Aorta (tissue), 5 donors: Measurements from ENCODE around the gene PI4KA. TPM values are rescaled to one million over a fixed set of nuclear protein-coding genes. Genes with fewer than 3 reads are reported as not detected.

Source experiments
- ATAC-seq: fragments of 200-7000 bp; cut with Tn5 transposase; one replicate; pipeline ENCODE4 v1.9.1; 2022; ENCODE audit warnings: moderate library complexity; ENCODE audit not compliant: low FRiP score
- DNase-seq, 2 donors: peaks; one replicate each; pipeline ENCODE4 v3.0.0-alpha.2; 2020
- H3K27ac ChIP-seq, 2 donors: one replicate each; pipeline ENCODE4 v1.5.1; 2013; ENCODE audit warnings: low read length in 2 of 2, mild to moderate bottlenecking in 2 of 2, moderate library complexity in 2 of 2, control low read depth in 1 of 2, inconsistent platforms in 1 of 2, low read depth in 1 of 2
- H3K27me3 ChIP-seq, 2 donors: one replicate each; pipeline ENCODE4 v1.6.1; 2013; ENCODE audit warnings: control low read depth in 1 of 2, low read length in 1 of 2, mild to moderate bottlenecking in 1 of 2, moderate library complexity in 1 of 2; ENCODE audit not compliant: insufficient read depth in 2 of 2, control insufficient read depth in 1 of 2
- H3K36me3 ChIP-seq, 2 donors: one replicate each; pipeline ENCODE4 v1.6.1; 2013; ENCODE audit warnings: control low read depth in 1 of 2, low read length in 1 of 2, mild to moderate bottlenecking in 1 of 2; ENCODE audit not compliant: insufficient read depth in 2 of 2, control insufficient read depth in 1 of 2
- H3K4me1 ChIP-seq, 2 donors: one replicate each; pipeline ENCODE4 v1.6.1; 2013; ENCODE audit warnings: low read length in 2 of 2, control low read depth in 1 of 2, mild to moderate bottlenecking in 1 of 2, moderate library complexity in 1 of 2; ENCODE audit not compliant: insufficient read depth in 2 of 2, control insufficient read depth in 1 of 2
- H3K4me3 ChIP-seq, 2 donors: one replicate each; pipeline ENCODE4 v1.5.1; 2013; ENCODE audit warnings: low read length in 2 of 2, control low read depth in 1 of 2, mild to moderate bottlenecking in 1 of 2
- H3K9me3 ChIP-seq: one replicate; pipeline ENCODE4 v1.6.1; 2013; ENCODE audit warnings: mild to moderate bottlenecking, low read length; ENCODE audit not compliant: control insufficient read depth
- WGBS, 2 donors: extraction: QIAGEN DNeasy Blood & Tissue Kit; methylation state at CpG; one replicate each; pipeline ENCODE4 v1.1.7; 2013; 5-methylcytosine and 5-hydroxymethylcytosine counted together
- intact Hi-C, 2 donors: fragments of 100-400 bp; cut with DNase I; formaldehyde crosslinking; loops; one replicate each; pipeline versions ENCODE4 v1.14.2 to v1.15.0; 2022
- polyA plus RNA-seq, 2 donors: library from polyadenylated mRNA; stranded (reverse); fragments of 200-250 nt; gene quantifications; one replicate each; pipeline ENCODE4 v1.2.3, GENCODE V29; 2013
- total RNA-seq, 2 donors: library from RNA; stranded (reverse); fragmentation: NEBNext Ultra II Directional; extraction: Animal tissue kit (Norgen Biotek cat#: 25700); gene quantifications; one replicate each; pipeline ENCODE4 v1.2.1, GENCODE V29; 2021
- donor health status: healthy with polysubstance abuse.
- donor health status: Bipolar disorder and iron deficiency.
- donor health status: DM: no; HTN: no; CAD: no.
- donor health status: DM: no; HTN: no; CAD: no.
- donor health status: DM: yes; HTN: yes; CAD: no.

PI4KA gene
- total and polyA plus RNA-seq, 4 donors: 21.9 to 107 (median 74.8) TPM

- DNase-seq (no peak), ATAC-seq (no peak)
- WGBS, 2 donors: 37 to 43% methylated on average over 3 of the region's 3 CpGs
- Histone ChIP-seq H3K27me3 (no peaks in the 10 kb centered on the region), H3K36me3 (peaks cover 0 to 8% of the 10 kb centered on the region in 2 donors), H3K4me1 (no peaks in the 10 kb centered on the region), H3K27ac (peak overlapping the region in 1 of 2 donors; percentile 22), H3K9me3 (no peaks in the 10 kb centered on the region), H3K4me3 (no peak overlapping the region)
- intact Hi-C loops: no loop called here
Measured at GRCh38 chr22:20749453-20749852, 109.2 kb downstream of the PI4KA start.

GRCh38 chr22:20748731-20749428 lies 109.7 kb downstream of the PI4KA start:
- no peaks in the 10 kb centered on the region for H3K27me3 ChIP-seq
- ATAC-seq (no peak), DNase-seq (no peak)
- WGBS, 2 donors: 41 to 46% methylated on average over 9 of the region's 9 CpGs
- H3K9me3 ChIP-seq: no peaks in the 10 kb centered on the region
- no peak overlapping the region for H3K4me3 ChIP-seq
- H3K4me1 ChIP-seq: no peaks in the 10 kb centered on the region
- H3K36me3 ChIP-seq: peaks cover 0 to 9% of the 10 kb centered on the region in 2 donors
- H3K27ac ChIP-seq: peak overlapping the region in 1 of 2 donors; percentile 22
- intact Hi-C loops: no loop called here

GRCh38 chr22:20748082-20748481 lies 110.5 kb downstream of the PI4KA start:
- H3K9me3 ChIP-seq: no peaks in the 10 kb centered on the region
- DNase-seq (no peak), ATAC-seq (no peak)
- intact Hi-C loops: no loop called here
- H3K4me1 ChIP-seq: no peaks in the 10 kb centered on the region
- H3K27me3 ChIP-seq: no peaks in the 10 kb centered on the region
- H3K4me3 ChIP-seq: no peak overlapping the region
- 90 to 96% methylated on average over 7 of the region's 7 CpGs for WGBS, 2 donors
- no peak overlapping the region for H3K27ac ChIP-seq
- peaks cover 0 to 9% of the 10 kb centered on the region in 2 donors for H3K36me3 ChIP-seq

GRCh38 chr22:20747223-20747622 lies 111.4 kb downstream of the PI4KA start:
- H3K27ac ChIP-seq: no peak overlapping the region
- no peaks in the 10 kb centered on the region for H3K4me1 ChIP-seq
- ATAC-seq (no peak), DNase-seq (no peak)
- no peak overlapping the region for H3K4me3 ChIP-seq
- H3K36me3 ChIP-seq: peaks cover 0 to 7% of the 10 kb centered on the region in 2 donors
- H3K27me3 ChIP-seq: no peaks in the 10 kb centered on the region
- intact Hi-C loops: no loop called here
- WGBS, 2 donors: 96 to 97% methylated on average over 10 of the region's 10 CpGs
- H3K9me3 ChIP-seq: no peaks in the 10 kb centered on the region

GRCh38 chr22:20746431-20747189 lies 112.0 kb downstream of the PI4KA start:
- ATAC-seq (no peak), DNase-seq (no peak)
- Histone ChIP-seq H3K4me1 (no peaks in the 10 kb centered on the region), H3K27ac (no peak overlapping the region), H3K4me3 (no peak overlapping the region), H3K36me3 (peaks cover 0 to 7% of the 10 kb centered on the region in 2 donors), H3K27me3 (no peaks in the 10 kb centered on the region), H3K9me3 (no peaks in the 10 kb centered on the region)
- intact Hi-C loops: no loop called here
- 88 to 91% methylated on average over 9 of the region's 9 CpGs for WGBS, 2 donors

- ATAC-seq: no peak
- Histone ChIP-seq H3K4me3 (no peak overlapping the region), H3K27ac (no peak overlapping the region), H3K9me3 (no peaks in the 10 kb centered on the region), H3K36me3 (peaks cover 2 to 7% of the 10 kb centered on the region in 2 donors), H3K4me1 (no peaks in the 10 kb centered on the region), H3K27me3 (no peaks in the 10 kb centered on the region)
- WGBS, 2 donors: 92 to 93% methylated on average over 3 of the region's 3 CpGs
- DNase-seq: no peak
- intact Hi-C loops: no loop called here
Measured at GRCh38 chr22:20745119-20745518, 113.5 kb downstream of the PI4KA start.

GRCh38 chr22:20744456-20744855 lies 114.2 kb downstream of the PI4KA start:
- intact Hi-C loops: no loop called here
- Histone ChIP-seq H3K36me3 (peaks cover 2 to 7% of the 10 kb centered on the region in 2 donors), H3K4me1 (no peaks in the 10 kb centered on the region), H3K9me3 (no peaks in the 10 kb centered on the region), H3K27me3 (no peaks in the 10 kb centered on the region), H3K27ac (no peak overlapping the region), H3K4me3 (no peak overlapping the region)
- no peak for ATAC-seq
- no peak for DNase-seq
- WGBS, 2 donors: 92 to 93% methylated on average over 15 of the region's 15 CpGs

- WGBS, 2 donors: 49 to 74% methylated on average over 2 of the region's 2 CpGs
- ATAC-seq (no peak), DNase-seq (no peak)
- Histone ChIP-seq H3K4me1 (no peaks in the 10 kb centered on the region), H3K27me3 (no peaks in the 10 kb centered on the region), H3K9me3 (no peaks in the 10 kb centered on the region), H3K27ac (no peak overlapping the region), H3K36me3 (peaks cover 2 to 7% of the 10 kb centered on the region in 2 donors), H3K4me3 (no peak overlapping the region)
- intact Hi-C loops: no loop called here
Measured at GRCh38 chr22:20742764-20743163, 115.8 kb downstream of the PI4KA start.
